CD4-positive, alpha-beta T cell treated with Interleukin-1 beta for 1 hour (primary cell): ENCODE measurements around the gene ODAD3.
"Not testable (repeated sequence)": the region's sequence is repeated elsewhere in the genome, so short reads cannot be mapped to it uniquely, and the experiment has no call there.

Source experiments
- DNase-seq, 2 donors: peaks; one replicate each; pipeline ENCODE4 v3.0.0-alpha.2; 2020 to 2022

Gene ODAD3

DNA sequence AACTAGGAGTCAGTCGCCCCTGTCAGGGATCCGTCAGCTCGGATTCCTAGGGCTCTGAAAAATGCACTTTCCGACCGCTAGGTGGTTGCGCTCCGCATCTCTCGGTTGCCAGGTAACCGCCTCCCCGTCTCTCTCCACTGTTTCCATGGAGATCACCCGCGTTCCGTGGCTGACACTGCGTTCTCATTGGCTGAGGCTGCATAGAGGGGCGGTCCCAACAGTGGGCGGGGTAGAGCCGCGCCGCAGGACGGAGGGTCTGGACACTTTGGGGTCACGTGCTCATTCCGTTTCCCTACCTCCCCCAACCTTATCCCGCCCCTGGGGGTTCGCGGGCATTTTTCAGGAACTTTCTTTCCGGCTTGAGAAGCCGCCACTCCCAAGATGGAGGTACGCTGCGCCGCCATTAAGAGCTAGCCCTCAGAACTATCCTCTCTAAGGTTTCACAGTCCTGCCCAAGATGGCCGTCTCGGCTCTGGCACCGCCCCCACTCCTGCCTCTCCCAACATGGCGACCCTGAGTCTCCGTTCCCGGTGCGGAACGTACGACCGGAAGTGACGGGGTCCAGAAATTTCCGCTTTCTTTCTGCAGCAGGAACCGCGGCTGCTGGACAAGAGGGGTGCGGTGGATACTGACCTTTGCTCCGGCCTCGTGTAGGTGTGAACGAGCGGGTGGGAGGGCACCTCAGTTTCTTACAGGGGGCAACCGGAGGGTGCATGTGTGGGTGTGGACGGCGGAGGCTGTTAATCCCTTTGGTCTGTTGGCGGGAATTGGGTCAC is at the start of gene ODAD3, which contains the start of gene PRKCSH:
TSS of gene ODAD3 (minus strand) at position 65 of the 776 bp plus-strand sequence. CDS start 105 bp downstream, outside the sequence.
TSS of gene PRKCSH (plus strand) at position 579 of the 776 bp plus-strand sequence. CDS start 483 bp downstream, outside the sequence.
- DNase-seq = peak; percentile 99

DNA sequence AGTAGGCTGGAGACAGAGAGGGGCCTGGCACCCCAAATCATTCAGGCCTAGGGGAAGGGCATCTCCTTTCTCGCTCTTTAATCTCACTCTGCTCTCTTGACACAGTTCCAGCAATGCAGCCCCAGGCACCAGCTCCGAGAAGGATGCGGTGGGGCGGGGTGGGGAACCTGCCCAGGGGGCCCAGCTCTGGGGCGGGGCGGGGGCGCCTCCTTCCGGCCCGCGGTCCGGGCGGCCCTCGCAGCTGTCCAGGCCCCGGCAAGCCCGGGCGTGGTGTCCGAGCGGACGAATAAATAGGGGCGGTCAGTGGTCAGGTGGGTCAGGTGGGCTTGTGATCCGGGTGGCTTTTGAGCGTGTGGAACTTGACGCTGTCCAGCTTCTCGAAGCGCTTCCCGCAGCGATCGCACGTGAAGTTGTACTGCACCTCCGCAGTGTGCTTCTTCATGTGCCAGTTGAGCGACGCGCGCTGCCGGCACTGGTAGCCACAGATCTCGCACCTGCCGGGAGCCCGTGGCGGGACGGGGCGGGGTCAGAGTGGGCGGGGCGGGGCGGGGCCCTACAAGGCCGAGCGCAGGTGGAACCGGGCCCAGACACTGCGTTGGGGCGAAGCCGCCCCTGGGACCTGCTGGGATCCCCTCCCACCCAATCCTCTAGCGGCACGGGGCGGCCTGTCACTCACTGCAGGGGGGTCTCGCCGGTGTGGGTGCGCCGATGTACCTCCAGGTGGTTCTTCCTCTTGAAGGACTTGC is 48.6 kb upstream of the ODAD3 start:
- DNase-seq = no peak

DNA sequence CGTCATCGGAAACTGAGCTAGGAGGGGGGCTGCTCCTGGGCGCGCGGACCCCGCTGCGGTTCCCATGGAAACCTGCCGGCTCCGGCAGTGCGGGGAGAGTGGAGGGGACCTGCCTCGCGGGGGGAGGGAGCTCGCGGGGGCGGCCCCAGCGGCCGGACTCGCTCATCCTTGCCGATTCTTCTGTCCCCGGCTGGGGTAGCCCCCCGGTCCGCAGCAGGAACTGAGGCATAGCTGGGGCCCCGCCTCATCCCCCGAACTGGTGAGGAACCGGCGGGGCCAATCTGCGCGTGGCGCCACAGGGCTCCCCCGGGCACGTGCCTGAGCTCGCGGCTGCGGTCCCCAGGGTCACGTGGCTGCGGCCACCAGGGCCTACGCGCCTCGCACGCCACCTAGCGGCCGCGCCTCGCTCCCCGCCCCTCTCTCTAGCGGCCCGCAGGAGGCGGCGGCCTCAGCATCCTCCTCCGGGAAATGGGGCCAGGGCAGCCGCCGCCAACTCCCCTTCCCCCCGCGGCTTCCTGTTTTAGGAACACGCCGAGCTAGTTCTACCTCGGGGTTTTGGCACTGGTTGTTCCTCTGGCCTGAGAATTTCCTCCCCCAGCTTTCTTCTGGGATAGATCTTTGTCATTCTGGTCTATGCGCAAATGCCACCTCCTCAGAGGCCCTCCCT is 47.6 kb upstream of the ODAD3 start:
- DNase-seq = peak; percentile 88 to 89

DNA sequence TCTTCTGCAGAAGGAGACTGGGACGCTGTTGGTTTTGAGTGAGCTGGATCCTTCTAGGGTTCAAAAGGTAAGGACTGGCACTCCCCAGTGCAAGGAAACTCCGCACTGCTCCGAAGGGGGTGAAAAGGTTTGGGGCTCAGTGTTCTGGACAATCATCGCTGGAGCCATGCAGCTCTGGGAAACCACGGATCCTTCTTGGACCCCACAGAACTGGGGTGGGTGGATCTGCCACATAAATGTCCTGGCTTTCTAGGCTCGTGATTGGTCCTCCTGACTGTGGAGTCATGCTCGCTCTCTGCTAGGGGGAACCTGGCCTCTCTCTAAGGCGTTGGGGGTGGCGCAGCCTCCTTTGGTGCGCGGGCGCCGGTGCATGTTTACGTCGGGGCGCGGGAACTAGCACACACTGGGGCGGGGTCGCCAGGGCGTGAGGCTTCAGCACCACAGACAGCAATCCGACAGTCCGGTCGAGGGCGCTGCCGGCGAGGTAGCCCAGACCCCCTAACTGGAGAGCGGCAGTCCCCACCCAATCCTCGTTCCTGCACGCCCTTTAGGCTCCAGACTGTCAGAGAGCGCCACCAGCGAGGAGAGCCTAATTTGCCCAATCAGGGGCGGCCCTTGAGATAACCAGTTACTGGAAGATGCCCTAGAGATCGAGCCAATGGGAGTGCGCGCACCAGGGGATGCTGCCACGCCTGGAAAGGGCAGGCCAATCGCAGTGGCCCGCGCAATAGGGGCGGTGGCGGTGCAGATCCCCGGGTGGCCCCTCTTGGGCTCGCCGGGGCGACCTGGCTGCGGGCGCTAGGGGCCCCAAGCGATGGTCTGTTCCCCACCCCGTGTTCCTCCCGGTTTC is 46.8 kb upstream of the ODAD3 start:
- peak; percentile 71 to 72 for DNase-seq

DNA sequence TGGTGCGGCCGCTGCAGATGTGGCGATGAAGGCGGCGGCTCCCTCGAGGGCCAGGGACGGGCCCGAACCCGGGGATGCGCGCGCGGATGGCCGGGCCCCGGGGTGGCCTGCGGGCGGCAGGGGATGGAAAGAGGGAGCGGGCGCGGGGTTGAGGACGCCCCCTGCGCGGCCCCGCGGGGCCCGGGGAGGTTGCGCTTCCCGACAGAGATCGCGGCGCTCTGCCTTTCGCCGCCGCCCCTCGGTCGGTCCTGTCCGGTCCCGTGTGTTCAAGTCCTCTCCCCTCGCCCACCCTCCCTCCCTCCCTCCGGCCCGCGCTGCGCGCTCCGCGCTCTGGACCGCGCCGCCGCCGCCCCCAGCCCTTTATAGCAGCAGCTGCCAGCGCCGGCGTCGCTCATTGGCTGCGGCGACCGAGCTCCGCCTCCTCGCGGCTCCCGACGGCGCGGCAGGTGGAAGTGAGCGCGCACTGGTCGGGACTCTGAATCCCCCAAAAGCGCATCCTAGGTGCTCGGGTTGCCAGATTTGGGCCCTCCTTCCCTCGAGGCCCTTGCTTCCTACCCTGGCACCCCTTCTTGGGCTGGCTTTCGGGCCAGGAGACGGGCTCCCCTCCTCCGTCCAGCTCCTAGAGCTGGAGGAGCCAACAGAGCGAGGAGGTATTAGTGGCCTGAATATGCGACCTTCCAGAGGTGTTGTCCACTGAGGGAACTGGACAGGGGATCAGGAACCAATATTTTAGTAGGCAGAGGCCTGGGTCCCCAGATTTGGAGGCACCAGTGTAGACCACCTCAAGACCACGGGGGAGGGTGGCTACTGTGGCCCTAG is 46.0 kb upstream of the ODAD3 start, which contains the start of gene ELAVL3:
TSS of gene ELAVL3 (minus strand) at position 332 of the 819 bp plus-strand sequence. CDS start 438 bp downstream, outside the sequence.
- no peak for DNase-seq

DNA sequence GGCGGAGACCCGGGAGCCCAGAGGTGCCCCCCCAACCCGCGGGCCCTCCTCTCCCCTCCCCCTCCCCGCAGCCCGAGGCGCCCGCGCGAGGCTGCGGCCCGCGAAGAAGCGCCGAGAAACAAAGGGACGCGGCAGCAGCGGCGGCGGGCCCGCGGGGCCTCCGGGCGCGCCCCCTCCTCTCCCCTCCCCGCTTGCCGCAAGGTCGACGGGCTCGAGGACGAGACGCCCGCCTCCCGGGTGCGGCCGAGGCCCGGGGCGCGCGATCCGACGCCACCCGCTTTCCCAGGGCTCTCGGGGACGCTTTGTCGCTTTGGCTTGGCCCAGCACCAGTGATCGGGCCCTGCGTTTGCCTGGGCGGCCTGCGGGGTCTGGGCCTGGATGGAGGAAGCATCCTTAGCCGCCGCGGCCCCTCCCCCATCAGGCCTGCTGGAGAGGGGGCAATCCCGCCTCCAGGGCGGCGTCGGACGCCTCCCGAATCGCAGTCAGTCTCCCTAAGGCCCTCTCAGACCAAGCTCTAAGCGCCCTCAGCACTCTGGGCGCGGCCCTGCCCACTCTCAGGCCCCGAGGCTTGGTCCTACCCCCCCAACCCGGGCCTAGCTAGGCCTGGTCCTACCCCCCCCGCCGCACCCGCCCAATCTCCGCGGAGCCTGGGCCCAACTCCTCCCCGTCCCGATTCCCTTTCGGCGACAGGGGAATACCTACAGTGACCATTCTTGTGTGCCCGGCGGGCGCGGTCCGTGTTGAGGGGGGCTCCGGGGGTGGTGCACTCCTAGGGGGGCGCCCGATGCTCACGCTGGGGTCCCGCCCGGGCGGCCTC is 45.2 kb upstream of the ODAD3 start:
- DNase-seq = no peak

DNA sequence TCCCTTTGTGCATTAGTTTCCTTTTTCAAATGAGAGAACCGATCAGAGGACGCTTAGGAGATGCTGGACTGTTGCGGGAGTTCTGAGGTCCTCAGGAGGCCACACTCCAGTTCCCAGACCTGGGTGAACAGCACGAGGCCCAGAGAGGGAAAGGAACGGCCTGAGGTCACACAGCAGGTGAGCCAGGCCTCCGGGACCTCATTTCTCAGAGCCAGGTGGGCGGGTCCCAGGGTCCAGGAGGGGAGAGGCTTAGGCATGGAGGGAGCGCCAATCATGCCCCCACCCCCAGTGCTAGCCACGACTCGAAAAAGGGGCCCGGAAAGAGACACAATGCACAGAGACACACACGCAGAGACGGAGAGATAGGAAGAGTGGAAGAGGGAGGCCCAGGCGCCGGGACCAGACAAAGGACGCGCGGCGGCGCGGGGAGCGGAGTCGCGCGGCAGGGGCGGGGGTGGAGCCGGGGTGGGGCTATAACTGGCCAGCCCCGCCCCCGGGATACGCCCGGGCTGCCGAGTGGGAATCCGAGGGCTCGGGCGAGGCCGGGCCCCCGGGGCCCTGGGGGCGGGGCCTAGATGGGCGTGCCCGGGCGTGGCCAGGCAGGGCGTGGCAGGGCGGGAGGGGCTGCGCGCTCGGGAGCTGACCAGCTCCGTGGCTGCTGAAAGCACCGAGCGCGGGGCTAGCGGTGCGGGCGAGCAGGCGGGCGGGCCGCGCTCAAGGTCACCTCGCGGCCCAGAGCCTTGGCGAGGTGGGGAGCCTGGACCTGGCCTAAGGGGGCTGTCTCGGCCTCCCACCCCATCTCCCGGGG is 44.4 kb upstream of the ODAD3 start:
- peak; percentile 9 to 25 for DNase-seq

DNA sequence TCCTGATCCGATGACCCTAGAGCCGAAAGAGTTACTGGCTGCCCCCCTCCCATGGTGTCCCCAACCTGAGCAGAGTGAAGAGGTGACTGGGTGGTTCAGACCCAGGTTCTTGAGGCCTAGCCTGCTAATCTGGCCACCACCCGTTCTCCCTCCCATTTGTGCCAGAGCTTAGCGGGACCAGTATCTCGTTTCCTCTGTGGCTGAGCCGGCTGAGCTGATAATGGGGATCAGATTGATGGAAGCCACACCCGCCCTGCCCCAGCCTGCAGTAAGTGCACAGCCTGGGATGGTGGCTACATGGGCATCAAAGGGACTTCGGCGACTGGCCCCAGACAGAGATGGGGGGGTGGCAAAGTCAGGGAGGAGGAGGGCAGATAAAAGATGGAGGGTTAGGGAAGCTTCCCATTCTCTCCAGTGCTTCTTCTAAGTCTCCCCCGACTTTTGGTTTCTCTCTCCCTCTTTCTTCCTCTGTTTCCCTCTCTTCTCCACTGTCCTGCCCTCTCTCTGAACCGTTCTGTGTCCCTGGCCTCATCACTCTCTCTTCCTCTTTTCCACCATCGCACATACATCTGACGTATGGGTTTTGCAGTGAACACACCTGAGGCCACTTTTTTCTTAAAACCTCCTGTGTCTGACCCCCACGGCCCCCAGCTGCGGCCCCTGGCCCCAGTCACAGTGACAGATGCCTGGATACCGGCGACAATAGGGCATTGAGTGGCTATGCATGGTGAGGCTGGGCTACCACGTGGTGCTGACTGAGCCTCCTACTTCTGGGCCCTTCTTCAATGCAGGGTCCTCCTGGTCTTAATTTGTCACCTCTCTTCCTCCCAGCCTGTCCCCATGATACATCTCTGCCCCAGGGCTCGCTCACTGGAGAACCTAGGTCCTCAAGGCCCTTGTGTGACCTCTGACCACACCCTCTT is 43.5 kb upstream of the ODAD3 start:
- no peak for DNase-seq

DNA sequence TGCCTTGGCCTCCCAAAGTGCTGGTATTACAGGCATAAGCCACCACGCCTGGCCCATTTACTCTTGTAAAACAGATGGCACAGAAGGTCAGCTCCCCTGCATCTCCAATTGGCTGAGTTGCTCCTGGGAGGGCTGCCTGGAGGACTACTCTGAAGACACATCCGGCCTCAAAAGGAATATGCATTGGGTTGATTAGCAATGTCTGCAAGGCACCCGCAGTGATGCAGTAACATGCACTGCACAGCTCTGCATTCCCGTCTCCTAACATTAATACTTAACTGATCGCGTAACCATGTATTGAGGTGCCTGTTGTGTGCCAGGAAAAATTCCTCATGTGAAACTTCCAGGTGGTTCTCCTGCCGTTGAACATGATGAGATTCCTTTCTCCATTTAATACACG is 40.9 kb upstream of the ODAD3 start:
- DNase-seq = no peak

DNA sequence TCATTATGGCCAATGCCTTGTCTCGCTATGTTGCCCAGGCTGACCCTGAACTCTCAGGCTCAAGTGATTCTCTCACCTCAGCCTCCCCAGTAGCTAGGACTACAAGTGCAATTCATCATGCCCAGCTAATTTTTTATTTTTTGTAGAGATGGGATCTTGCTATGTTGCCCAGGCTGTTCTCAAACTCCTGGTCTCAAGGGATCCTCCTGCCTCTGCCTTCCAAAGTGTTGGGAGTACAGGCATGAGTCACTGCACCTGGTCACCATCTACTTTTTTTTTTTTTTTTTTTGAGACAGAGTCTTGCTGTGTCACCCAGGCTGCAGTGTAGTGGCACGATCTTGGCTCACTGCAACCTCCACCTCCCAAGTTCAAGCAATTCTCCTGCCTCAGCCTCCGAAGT is 40.4 kb upstream of the ODAD3 start:
- DNase-seq = not testable (repeated sequence)

DNA sequence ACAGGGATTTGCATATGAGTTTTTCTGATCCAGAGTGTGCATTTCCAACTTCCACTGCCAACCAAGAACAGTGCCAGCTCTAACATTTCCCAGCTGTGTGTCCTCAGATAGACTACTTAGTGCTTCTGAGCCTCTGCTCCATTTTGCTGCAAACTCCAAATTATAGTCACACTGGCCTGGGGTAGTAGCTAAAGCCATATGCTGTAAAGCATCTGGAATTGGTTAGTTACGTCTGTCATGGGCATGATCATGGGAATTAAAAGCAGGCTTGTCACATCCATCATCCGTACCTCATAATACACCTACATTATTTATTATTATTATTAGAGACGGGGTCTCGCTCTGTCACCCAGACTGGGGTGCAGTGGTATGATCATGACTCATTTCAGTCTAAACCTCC is 38.8 kb upstream of the ODAD3 start:
- DNase-seq = no peak

DNA sequence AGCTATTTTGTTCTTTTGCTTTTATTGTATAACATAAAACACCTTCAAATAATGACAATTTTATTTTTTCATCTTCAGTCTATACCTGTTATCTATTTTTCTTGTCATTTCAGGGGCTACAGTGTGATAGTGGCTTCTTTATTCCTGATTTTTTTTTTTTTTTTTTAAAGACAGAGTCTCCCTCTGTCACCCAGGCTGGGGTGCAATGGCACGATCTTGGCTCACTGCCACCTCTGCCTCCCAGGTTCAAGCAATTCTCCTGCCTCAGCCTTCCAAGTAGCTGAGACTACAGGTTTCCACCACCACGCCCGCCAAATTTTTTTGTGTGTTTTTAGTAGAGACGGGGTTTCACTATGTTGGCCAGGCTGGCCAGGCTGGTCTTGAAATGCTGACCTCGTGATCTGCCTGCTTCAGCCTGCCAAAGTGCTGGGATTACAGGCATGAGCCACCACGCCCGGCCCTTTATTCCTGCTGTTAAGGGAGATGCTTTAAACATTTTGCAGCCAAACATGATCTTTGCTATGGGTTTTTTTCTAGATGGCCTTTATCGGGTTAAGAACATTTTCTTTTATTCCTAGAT is 33.4 kb upstream of the ODAD3 start:
- not testable (repeated sequence) for DNase-seq

DNA sequence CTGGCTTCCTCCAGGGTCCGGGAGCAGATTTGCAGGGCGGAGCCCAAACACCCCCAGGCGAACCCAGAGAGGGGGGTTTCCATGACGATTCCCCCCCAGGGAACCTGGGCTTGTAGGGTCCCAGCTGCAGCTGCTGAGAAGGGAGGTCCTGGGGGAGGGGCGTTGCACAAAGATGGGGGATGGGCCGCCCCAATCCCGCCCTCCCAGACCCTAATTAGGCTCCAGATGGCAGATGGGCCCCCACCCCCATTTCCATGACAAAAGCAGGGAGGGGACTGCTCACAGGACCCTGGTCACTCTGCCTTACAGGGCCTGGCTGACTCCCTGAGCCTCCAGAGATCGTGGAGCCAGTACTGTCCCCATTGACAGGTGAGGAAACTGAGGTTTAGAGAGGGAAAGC is 30.7 kb upstream of the ODAD3 start:
- no peak for DNase-seq

DNA sequence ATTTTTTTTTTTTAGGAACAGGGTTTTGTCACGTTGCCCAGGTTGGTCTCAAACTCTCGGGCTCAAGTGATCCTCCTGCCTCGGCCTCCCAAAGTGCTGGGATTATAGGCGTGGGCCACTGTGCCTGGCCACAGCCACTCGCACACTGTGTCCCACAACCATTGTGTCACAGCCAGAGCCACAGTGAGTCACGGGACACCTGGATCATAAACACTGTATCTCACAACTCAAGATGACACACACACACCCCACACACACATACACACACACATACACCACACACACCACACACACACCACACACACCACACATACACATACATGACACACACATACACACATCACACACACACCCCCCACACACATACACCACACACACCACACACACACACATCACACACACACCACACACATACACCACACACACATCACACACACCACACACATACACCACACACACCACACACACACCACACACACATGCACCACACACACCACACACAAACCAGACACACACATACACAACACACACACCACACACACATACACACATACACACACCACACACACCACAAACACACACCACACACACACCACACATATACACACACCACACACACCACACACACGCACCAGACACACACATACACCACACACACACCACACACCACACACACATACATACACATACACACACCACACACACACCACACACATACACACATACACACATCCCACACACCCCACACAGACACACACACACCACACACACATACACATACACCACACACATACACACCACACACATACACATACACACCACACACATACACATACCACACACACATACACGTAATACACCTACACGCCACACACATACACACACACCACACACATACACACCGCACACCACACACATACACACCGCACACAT is 29.7 kb upstream of the ODAD3 start:
- no peak for DNase-seq

DNA sequence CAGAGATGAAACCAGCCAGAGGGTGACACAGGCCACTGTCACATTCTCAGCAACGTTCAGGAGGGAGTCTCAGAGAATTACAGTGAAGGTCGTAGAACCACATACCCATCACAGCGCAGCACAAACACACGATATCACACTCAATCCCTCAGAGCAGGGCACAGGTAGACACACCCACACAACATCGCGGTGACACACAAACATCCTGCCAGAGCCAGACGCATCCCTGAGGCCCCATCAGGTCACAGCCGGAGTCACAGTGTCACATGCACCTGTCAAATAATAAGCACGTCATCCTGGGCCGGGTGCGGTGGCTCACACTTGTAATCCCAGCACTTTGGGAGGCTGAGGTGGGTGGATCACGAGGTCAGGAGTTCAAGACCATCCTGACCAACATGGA is 28.5 kb upstream of the ODAD3 start:
- DNase-seq = no peak

DNA sequence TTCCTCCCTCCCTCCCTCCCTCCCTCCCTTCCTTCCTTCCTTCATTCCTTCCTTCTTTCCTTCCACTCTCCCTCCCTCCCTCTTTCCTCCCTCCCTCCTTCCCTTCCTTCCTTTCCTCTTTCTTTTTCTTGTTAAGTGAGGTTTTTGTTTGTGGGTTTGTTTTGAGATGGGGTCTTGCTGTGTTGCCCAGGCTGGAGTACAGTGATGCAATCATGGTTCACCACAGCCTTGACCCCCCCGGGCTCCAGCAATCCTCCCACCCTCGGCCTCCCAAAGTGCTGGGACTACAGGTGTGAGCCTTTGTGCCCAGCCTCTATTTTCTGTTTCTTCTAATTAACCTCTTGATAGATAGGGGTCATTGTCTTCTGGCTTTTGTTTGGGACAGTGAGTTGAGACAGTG is 26.5 kb upstream of the ODAD3 start:
- no peak for DNase-seq

DNA sequence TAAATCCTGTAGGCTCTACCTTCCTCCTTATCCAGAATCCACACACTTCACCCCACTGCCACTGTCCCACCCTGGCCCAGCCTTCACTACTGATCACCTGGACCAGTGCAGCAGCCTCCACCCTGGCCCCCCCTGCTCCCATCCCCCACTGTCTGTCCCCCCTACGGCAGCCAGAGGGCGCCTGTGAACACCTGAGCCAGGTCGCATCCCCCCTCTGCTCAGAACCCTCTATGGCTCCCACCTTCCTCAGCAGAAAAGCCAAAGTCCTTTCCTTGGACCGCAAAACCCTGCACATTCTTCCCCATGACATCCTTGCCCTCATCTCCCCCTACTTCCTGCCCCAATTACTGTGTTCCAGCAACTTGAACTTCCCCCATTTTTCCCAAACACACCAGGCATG is 25.3 kb upstream of the ODAD3 start:
- DNase-seq = no peak
